Heart left ventricle (tissue), 16 donors: ENCODE measurements around the gene SCN5A. TPM values are rescaled to one million over a fixed set of nuclear protein-coding genes. Genes with fewer than 3 reads are reported as not detected.

Experiments
- ATAC-seq, 4 donors: fragments of 200-7000 bp; cut with Tn5 transposase; one replicate each; pipeline ENCODE4 v1.9.1; 2020 to 2022; ENCODE audit warnings: moderate library complexity in 4 of 4, mild to moderate bottlenecking in 3 of 4, moderate number of reproducible peaks in 1 of 4
- DNase-seq, 5 donors: peaks; one replicate each; pipeline ENCODE4 v3.0.0-alpha.2; 2020
- H3K27ac ChIP-seq, 12 donors: fragments of 200-600 bp; sonication (generic) in 4 of 12; one replicate each; pipeline versions ENCODE4 v1.5.0 to v1.8.0; 2016 to 2022; ENCODE audit warnings: mild to moderate bottlenecking in 2 of 12
- H3K27me3 ChIP-seq, 9 donors: fragments of 200-600 bp; sonication (generic) in 2 of 9; one replicate each; pipeline versions ENCODE4 v1.5.1 to v1.8.0; 2016 to 2022; ENCODE audit warnings: mild to moderate bottlenecking in 3 of 9
- H3K36me3 ChIP-seq, 9 donors: fragments of 200-600 bp; sonication (generic) in 2 of 9; one replicate each; pipeline versions ENCODE4 v1.5.0 to v1.8.0; 2018 to 2022; ENCODE audit warnings: mild to moderate bottlenecking in 2 of 9
- H3K4me1 ChIP-seq, 12 donors: fragments of 200-600 bp; sonication (generic) in 4 of 12; one replicate each; pipeline versions ENCODE4 v1.5.0 to v1.8.0; 2016 to 2022; ENCODE audit warnings: mild to moderate bottlenecking in 3 of 12
- H3K4me3 ChIP-seq, 12 donors: fragments of 200-600 bp; sonication (generic) in 4 of 12; one replicate each; pipeline versions ENCODE4 v1.5.0 to v1.8.0; 2017 to 2022; ENCODE audit warnings: mild to moderate bottlenecking in 9 of 12, moderate library complexity in 4 of 12
- H3K9me3 ChIP-seq, 12 donors: fragments of 200-600 bp; sonication (generic) in 4 of 12; one replicate each; pipeline versions ENCODE4 v1.5.0 to v1.8.0; 2016 to 2022; ENCODE audit warnings: mild to moderate bottlenecking in 1 of 12
- CTCF ChIP-seq, 12 donors: fragments of 200-600 bp; sonication (generic) in 4 of 12; IDR thresholded peaks; one replicate each; pipeline versions ENCODE4 v1.5.0 to v1.8.0; 2018 to 2022; ENCODE audit warnings: antibody characterized with exemption in 12 of 12, mild to moderate bottlenecking in 5 of 12
- POLR2A ChIP-seq, 2 donors: fragments of 450-650 bp; IDR thresholded peaks; one replicate each; pipeline ENCODE4 v1.6.1; 2017; ENCODE audit warnings: antibody characterized with exemption in 2 of 2, mild to moderate bottlenecking in 2 of 2, moderate library complexity in 2 of 2
- WGBS, 4 donors: extraction: QIAGEN DNeasy Blood & Tissue Kit in 2 of 4; methylation state at CpG; one replicate each; pipeline versions ENCODE4 v1.1.5 to v1.1.7; 2013 to 2018; 5-methylcytosine and 5-hydroxymethylcytosine counted together
- intact Hi-C, 10 donors: fragments of 100-400 bp; cut with DNase I; formaldehyde crosslinking; loops; one replicate each; pipeline versions ENCODE4 v1.11.1 to v1.14.2; 2022
- polyA plus RNA-seq, 2 donors: library from polyadenylated mRNA; stranded (reverse); fragments of 200-250 nt; gene quantifications; one replicate each; pipeline ENCODE4 v1.2.3, GENCODE V29; 2013
- total RNA-seq, 9 donors: library from RNA; depleted of rRNA in 2 of 9; stranded (reverse); fragments of >200 nt in 2 of 9; fragmentation: NEBNext Ultra II Directional in 3 of 9; extraction: Animal tissue kit (Norgen Biotek cat#: 25700) in 3 of 9; gene quantifications; one replicate each; pipeline versions ENCODE4 v1.1.0 to v1.2.4, GENCODE V29; 2016 to 2023
- donor health status: ischemic (EF 13 %, LVEDD 7.1; RV severe dilation, severe dysfunction).
- donor health status: healthy with polysubstance abuse.
- donor health status: DM: no; HTN: yes; CAD: no.
- donor health status: DM: no; HTN: no; CAD: no.
- donor health status: ischemic (EF 25% LVEDD 6.9; RV normal size, moderate dysfunction).
- donor health status: ischemic (EF 25% LVEDD 5.7; RV mildly dilated, moderate dysfunction).
- donor health status: healthy.
- donor health status: DM: yes; HTN: yes; CAD: no.
- donor health status: ischemic (EF 35%, LVEDD 5.7; RV mildly dilated, moderate dysfunction).
- donor health status: nonischemic (EF 11% LVEDD 7.7; RV severe dilation, severe dysfunction).
- donor health status: DM: yes; HTN: yes; CAD: no.
- donor health status: PGD.
- donor health status: ischemic (EF 29% LVEDD 5.4; RV normal size, mild dysfunction).
- donor health status: nonischemic (EF 23%, LVEDD 6.1; RV moderate dilation, normal function).

The SCN5A gene
- total and polyA plus RNA-seq, 11 donors: 88.4 to 242 (median 173) TPM

- Histone ChIP-seq H3K9me3 (peaks cover 0 to 6% (median 0%) of the 10 kb centered on the region in 12 donors), H3K27ac (peak overlapping the region in 11 of 12 donors; percentile 9 to 79 (median 59)), H3K4me1 (peaks cover 0 to 38% (median 9%) of the 10 kb centered on the region in 12 donors), H3K36me3 (peaks cover 0 to 62% (median 49%) of the 10 kb centered on the region in 9 donors), H3K27me3 (no peaks in the 10 kb centered on the region), H3K4me3 (peak overlapping the region in 1 of 12 donors; percentile 6)
- 20 to 29% (median 23%) methylated on average over 5 of the region's 5 CpGs for WGBS, 4 donors
- DNase-seq: no peak
- intact Hi-C loops: loop anchor here in 9 of 10 donors (2.0 to 10.0 kb wide), 10 partner anchors 63 to 483 kb away; no protein-coding TSS in a partner anchor
- TF ChIP-seq POLR2A (IDR thresholded peaks at IDR 0.05) (no peak), CTCF (IDR thresholded peaks at IDR 0.05) (no peak)
- ATAC-seq: peak in 2 of 4 donors; percentile 11 to 13
These were observed 129.8 kb downstream of the SCN5A start for GRCh38 chr3:38519651-38520050.

- intact Hi-C loops: no loop called here
- ATAC-seq: no peak
These were observed 130.5 kb downstream of the SCN5A start for GRCh38 chr3:38519000-38519399.

GRCh38 chr3:38516669-38517068, 132.8 kb downstream of the SCN5A start:
- no peak for DNase-seq
- intact Hi-C loops: no loop called here
- H3K4me3 ChIP-seq: no peak overlapping the region
- 0 to 97% (median 75%) methylated on average over 1 of the region's 1 CpG for WGBS, 4 donors
- peaks cover 0 to 6% (median 0%) of the 10 kb centered on the region in 12 donors for H3K9me3 ChIP-seq
- no peak for ATAC-seq
- no peak for TF ChIP-seq POLR2A (IDR thresholded peaks at IDR 0.05)
- TF ChIP-seq CTCF (IDR thresholded peaks at IDR 0.05): no peak
- peaks cover 0 to 27% (median 9%) of the 10 kb centered on the region in 12 donors for H3K4me1 ChIP-seq
- no peaks in the 10 kb centered on the region for H3K27me3 ChIP-seq
- H3K27ac ChIP-seq: no peak overlapping the region
- H3K36me3 ChIP-seq: peaks cover 0 to 65% (median 46%) of the 10 kb centered on the region in 9 donors

More at GRCh38 chr3:38519000-38519399, 130.5 kb downstream of the SCN5A start:
- H3K4me3 ChIP-seq: no peak overlapping the region
- peak overlapping the region in 10 of 12 donors; percentile 9 to 79 (median 62) for H3K27ac ChIP-seq
- no peak for DNase-seq
- peaks cover 0 to 6% (median 0%) of the 10 kb centered on the region in 12 donors for H3K9me3 ChIP-seq
- WGBS, 4 donors: 33 to 46% (median 44%) methylated on average over 1 of the region's 1 CpG
- peaks cover 0 to 62% (median 47%) of the 10 kb centered on the region in 9 donors for H3K36me3 ChIP-seq
- TF ChIP-seq CTCF (IDR thresholded peaks at IDR 0.05): no peak
- TF ChIP-seq POLR2A (IDR thresholded peaks at IDR 0.05): no peak
- no peaks in the 10 kb centered on the region for H3K27me3 ChIP-seq
- H3K4me1 ChIP-seq: peaks cover 0 to 38% (median 9%) of the 10 kb centered on the region in 12 donors

- H3K27me3 ChIP-seq: no peaks in the 10 kb centered on the region
- peaks cover 0 to 78% (median 55%) of the 10 kb centered on the region in 9 donors for H3K36me3 ChIP-seq
- no peak for TF ChIP-seq CTCF (IDR thresholded peaks at IDR 0.05)
- TF ChIP-seq POLR2A (IDR thresholded peaks at IDR 0.05): no peak
- H3K9me3 ChIP-seq: peaks cover 0 to 6% (median 0%) of the 10 kb centered on the region in 12 donors
- WGBS, 4 donors: 81 to 91% (median 88%) methylated on average over 7 of the region's 7 CpGs
- peaks cover 0 to 14% (median 6%) of the 10 kb centered on the region in 12 donors for H3K4me1 ChIP-seq
- intact Hi-C loops: no loop called here
- H3K4me3 ChIP-seq: no peak overlapping the region
- no peak for DNase-seq
- no peak overlapping the region for H3K27ac ChIP-seq
- peak in 2 of 4 donors; percentile 8 to 38 for ATAC-seq
These were observed 134.1 kb downstream of the SCN5A start for GRCh38 chr3:38515367-38515766.
